ENCODE results near the gene RNF149. TPM values are rescaled to one million over a fixed set of nuclear protein-coding genes. Genes with fewer than 3 reads are reported as not detected.

The RNF149 gene
- total RNA-seq, 1 donor from 2014 or later: 67.0 TPM

GRCh38 chr2:101230541-101231001 is 77.9 kb downstream of the RNF149 start:
- no peak for ATAC-seq

Other genes with a start within 250 kb of the RNF149 start
- gene TBC1D8, start 157.3 kb downstream of the RNF149 start, total RNA-seq: 17.8 TPM
- 50.0 TPM for gene CNOT11, start 55.8 kb downstream of the RNF149 start, total RNA-seq
- 2.3 TPM for gene CREG2, start 78.8 kb upstream of the RNF149 start, total RNA-seq
- not detected for gene RFX8, start 166.4 kb upstream of the RNF149 start, total RNA-seq